HG03135 (cell line): ENCODE measurements around the gene PCDH9.
"Not testable (repeated sequence)": the region's sequence is repeated elsewhere in the genome, so short reads cannot be mapped to it uniquely, and the experiment has no call there.

Experiments used
- ATAC-seq: cut with Tn5 transposase; IDR thresholded peaks from one replicate; pipeline ENCODE4 v1.9.1; 2021; ENCODE audit warnings: mild to moderate bottlenecking, moderate library complexity; ENCODE audit not compliant: unreplicated experiment

The PCDH9 gene

GRCh38 chr13:66329988-66330451 is 900.1 kb downstream of the PCDH9 start:
- peak; percentile 47 for ATAC-seq

DNA sequence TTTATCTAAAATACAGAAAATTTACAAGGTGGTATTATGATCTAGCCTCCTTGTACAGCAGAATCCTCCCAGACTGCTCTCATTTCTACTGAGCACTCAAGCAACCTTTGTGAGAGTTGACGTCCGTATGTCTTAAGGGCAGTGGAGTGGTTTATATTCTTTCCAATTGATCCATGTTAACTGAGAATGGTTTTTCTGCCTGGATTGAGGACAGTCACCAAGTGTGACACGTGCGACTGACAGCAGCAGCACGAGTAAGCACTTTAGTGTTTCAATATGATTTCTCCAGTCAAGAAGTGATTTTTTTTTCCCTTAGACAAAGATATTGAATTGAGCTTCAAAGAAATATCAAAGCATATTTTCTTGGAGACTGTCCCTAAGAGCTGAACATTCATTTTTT is 901.7 kb downstream of the PCDH9 start:
- ATAC-seq: no peak

- no peak for ATAC-seq
These were observed 906.3 kb downstream of the PCDH9 start for GRCh38 chr13:66323745-66324347.

DNA sequence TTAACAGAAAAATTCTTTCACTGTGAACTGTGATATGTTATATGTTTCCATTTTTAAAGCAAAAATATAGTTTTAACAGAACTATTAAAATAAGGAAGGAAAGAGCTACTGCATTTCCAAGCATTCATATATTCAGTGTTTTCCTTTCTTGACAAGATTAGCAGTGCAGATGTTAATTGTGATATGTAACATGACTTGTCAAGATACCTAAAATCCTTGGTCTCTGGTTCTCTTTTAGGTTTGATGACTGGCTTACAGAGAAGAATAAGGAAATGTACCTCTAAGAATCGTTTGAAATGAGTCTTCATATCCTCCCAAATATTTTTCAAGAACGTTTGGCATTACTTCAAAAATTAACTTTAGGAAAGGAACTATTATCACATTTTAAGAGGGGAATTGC is 907.2 kb downstream of the PCDH9 start:
- no peak for ATAC-seq

DNA sequence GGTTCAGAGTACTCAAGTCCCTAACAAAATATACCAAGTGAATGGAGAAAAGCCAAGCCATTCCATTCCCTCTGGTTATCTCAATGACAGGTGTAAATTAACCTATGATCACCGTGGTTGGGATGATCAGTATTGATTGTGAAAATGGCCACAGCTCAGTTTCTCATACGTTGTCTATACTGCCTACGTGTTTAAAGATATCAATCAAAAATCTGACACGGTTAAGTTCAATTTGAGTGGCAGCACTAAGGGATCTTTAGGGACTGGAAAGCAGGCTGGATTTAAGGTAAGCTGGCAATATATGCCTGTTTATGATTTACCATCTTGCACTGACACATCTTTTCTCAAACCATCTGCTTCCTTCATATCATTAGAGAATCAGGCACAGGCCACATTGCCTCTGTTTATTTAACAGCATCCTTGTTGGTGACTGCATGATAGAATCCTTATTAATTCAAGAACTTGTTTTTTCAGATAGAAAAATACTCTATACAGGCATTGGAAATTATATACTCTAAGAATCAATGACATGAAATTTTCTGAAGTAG is 907.9 kb downstream of the PCDH9 start:
- no peak for ATAC-seq

GRCh38 chr13:66314911-66315310 is 915.2 kb downstream of the PCDH9 start:
- no peak for ATAC-seq

GRCh38 chr13:66313413-66313812 is 916.7 kb downstream of the PCDH9 start:
- ATAC-seq: no peak

DNA sequence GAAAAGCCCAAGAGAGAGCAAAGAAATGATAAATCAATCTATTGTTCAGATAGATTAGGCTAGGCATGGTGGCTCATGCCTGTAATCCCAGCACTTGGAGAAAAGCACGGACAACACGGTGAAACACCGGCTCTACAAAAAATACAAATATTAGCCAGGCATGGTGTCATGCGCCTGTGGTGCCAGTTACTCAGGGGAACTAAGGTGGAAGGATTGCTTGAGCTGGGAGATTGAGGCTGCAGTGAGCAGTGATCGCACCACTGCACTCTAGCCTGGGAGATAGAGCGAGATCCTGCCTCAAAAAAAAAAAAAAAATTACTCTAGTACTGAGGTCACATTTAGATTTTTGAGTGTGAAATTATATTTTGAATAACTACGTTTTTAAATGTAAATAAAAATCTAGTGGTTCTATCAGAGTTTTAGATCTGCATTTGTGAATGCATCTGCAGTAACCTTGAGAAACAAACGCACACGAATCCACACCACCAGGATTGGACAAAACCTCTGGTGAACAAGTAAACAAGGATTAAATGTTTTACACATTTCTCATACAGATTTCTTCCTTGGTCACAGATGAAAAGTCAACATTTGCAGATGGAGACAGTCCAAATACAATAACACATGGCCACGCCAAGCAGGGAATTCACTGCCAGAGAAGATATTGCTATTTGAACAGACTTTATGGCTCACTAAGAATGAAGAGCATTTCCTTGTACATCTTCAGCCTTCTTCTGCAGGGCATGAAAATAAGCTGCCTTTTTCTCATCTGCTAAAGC is 917.6 kb downstream of the PCDH9 start:
- no peak for ATAC-seq

DNA sequence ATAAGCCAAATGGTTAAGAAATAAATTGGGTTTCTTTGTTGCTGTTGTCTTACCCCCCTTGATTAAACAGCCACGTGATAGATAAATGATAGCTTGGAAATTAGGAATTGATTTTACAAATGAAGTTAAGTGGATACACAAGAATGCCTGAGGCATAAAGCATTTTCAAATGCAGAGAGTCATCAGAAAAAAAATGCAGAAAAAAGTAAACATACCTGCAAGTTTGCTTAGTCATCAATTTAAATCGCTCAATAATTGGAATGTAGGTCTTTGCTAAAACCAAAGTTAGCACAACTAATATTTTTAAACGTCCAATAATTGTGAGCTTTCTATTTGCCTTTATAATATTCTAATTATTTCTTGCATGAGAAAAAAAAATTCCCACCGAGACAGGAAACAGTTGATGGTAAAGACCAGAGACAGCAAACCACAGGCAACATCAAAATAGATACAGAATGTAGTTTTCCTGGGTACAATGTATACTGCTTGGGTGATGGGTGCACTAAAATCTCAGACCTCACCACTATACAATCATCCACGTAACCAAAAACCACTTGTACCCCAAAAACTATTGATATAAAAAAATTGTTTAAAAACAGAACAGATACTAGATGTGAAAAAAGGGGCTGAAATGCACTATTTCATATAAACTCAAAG is 924.0 kb downstream of the PCDH9 start:
- no peak for ATAC-seq

DNA sequence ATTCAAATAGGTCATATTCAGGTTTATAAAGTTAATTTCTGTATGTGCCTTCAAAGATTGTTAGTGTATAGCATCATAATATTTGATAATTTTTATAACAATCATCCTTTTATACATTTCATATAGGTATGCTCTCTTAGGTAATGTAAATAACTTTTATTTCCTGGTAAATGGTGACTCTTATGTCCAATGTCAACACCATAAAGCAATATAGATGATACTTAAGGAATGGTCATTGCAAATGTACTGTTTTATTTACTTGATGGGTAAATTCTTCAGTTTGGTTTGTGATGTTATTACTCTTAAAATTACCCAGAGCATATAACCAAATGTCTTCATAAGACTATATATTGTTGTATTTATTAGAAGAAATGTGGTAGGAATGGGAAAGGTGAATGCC is 928.7 kb downstream of the PCDH9 start:
- ATAC-seq: no peak

GRCh38 chr13:66301006-66301405 is 929.1 kb downstream of the PCDH9 start:
- ATAC-seq: no peak

DNA sequence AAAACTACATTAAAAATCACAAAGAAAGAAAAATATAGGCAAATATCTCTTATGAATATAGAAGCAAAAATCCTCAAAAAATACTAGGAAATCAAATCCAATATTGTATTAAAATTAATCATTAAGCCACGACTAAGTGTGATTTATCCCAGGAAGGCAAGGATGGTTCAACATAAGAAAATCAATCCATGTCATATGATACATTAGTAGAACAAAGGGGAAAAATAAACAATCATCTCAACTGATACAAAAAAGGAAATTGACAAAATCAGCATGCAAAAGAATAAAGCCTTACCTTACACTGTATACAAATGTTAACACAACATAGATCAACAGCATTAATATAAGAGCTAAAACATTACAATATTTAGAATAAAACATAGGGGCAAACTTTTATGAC is 933.3 kb downstream of the PCDH9 start:
- no peak for ATAC-seq

GRCh38 chr13:66296328-66296727 is 933.8 kb downstream of the PCDH9 start:
- ATAC-seq: no peak

GRCh38 chr13:66286806-66287205 is 943.3 kb downstream of the PCDH9 start:
- not testable (repeated sequence) for ATAC-seq

- no peak for ATAC-seq
These were observed 954.7 kb downstream of the PCDH9 start for GRCh38 chr13:66275416-66275815.

DNA sequence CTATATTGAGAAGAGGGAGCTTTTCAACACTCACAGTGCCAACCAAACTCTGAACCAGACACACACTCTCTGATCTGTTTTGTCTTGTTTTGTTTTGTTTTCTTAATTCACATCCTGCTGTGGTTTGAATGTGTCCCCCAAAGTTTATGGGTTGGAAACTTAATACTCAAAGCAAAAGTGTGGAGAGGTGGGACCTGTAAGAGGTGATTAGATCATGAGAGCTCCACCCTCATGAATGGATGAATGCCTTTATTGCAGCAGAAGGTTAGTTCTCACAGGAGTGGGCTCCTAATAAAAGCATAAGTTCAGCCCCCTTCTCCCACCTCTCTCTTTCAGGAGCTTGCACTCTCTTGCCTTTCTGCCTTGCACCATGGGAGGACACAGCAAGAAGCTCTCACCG is 957.1 kb downstream of the PCDH9 start:
- no peak for ATAC-seq

GRCh38 chr13:66266761-66267160 is 963.4 kb downstream of the PCDH9 start:
- ATAC-seq: no peak

GRCh38 chr13:66266348-66266747 is 963.8 kb downstream of the PCDH9 start:
- no peak for ATAC-seq

- ATAC-seq: no peak
These were observed 964.8 kb downstream of the PCDH9 start for GRCh38 chr13:66265371-66265770.

DNA sequence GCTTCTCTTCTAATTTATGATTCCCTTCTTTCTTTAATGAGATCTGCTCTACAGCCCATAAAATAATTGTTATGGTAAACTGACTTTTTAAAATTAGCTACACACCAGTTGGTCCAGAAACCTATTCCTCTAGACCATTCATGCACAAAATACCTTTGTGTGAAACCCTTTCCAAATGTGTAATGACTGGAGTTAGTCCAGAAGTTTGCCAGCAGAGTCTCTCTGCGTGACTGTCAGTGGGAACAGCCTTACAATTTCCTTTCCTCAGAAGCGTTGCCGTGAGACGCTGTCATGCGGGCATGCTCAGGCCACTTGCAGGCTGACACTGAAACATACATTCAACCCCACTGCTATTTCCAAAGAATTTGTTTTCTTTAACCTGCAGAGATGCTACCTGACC is 965.2 kb downstream of the PCDH9 start:
- ATAC-seq: no peak

- ATAC-seq: no peak
These were observed 967.8 kb downstream of the PCDH9 start for GRCh38 chr13:66262330-66262729.

DNA sequence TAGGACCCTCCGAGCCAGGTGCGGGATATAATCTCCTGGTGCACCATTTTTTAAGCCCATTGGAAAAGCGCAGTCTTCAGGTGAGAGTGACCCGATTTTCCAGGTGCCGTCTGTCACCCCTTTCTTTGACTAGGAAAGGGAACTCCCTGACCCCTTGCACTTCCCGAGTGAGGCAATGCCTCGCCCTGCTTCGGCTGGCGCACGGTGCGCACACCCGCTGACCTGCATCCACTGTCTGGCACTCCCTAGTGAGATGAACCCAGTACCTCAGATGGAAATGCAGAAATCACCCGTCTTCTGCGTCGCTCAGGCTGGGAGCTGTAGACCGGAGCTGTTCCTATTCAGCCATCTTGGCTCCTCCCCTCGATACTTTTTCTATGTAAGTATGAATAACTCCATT is 970.7 kb downstream of the PCDH9 start:
- ATAC-seq: not testable (repeated sequence)
